Activated T-cell treated with anti-CD3 and anti-CD28 coated beads for 24 hours (primary cell): ENCODE measurements around the gene P2RY8.

Experiments
- DNase-seq: peaks from one replicate; pipeline ENCODE4 v3.0.0-alpha.2; 2020; ENCODE audit warnings: low read depth

The P2RY8 gene

GRCh38 chrX:1417921-1418771 is 118.8 kb downstream of the P2RY8 start:
- DNase-seq: no peak

- no peak for DNase-seq
These were observed 119.8 kb downstream of the P2RY8 start for GRCh38 chrX:1416965-1417760.

- DNase-seq: no peak
These were observed 120.6 kb downstream of the P2RY8 start for GRCh38 chrX:1416327-1416784.
